Ovary (tissue), 3 donors: ENCODE measurements around the gene ATP6V0E1.

ENCODE experiments used
- CTCF ChIP-seq, 3 donors: fragments of 450-650 bp in 2 of 3; fragments of 200-600 bp in 1 of 3; IDR thresholded peaks; one replicate each; pipeline versions ENCODE4 v1.5.1 to v1.8.0; 2016 to 2022; ENCODE audit warnings: antibody characterized with exemption in 3 of 3, mild to moderate bottlenecking in 1 of 3
- EP300 ChIP-seq: sonication (generic); formaldehyde crosslinking; IDR thresholded peaks from one replicate; pipeline ENCODE4 v1.6.1; 2017; ENCODE audit warnings: antibody characterized with exemption
- donor health status: DM: no; HTN: no; CAD: no.

GRCh38 chr5:172956936-172957335 is 26.6 kb upstream of the ATP6V0E1 start:
- TF ChIP-seq CTCF (IDR thresholded peaks at IDR 0.05) (no peak), EP300 (no peak)
